K562 (cell line): ENCODE measurements around the gene PSMA7. TPM values are rescaled to one million over a fixed set of nuclear protein-coding genes. Genes with fewer than 3 reads are reported as not detected.

Source experiments
- BCOR ChIP-seq: fragments of 450-650 bp; IDR thresholded peaks from 2 replicates; pipeline ENCODE4 v1.6.1; 2016
- CHD1 ChIP-seq: fragments of 200-600 bp; sonication (generic); IDR thresholded peaks from one replicate; pipeline ENCODE4 v1.6.1; 2012; ENCODE audit warnings: mild to moderate bottlenecking, moderate library complexity, low read length, inconsistent platforms
- CHD2 ChIP-seq: IDR thresholded peaks from 2 replicates; pipeline ENCODE4 v1.6.1; 2011; ENCODE audit warnings: low read depth, low read length
- EP400 ChIP-seq: fragments of 450-650 bp; IDR thresholded peaks from 2 replicates; pipeline ENCODE4 v1.6.1; 2017; ENCODE audit warnings: antibody characterized with exemption, mild to moderate bottlenecking, moderate library complexity
- EZH2 ChIP-seq: IDR thresholded peaks from 2 replicates; pipeline ENCODE4 v1.6.1; 2012; ENCODE audit warnings: low read depth, mild to moderate bottlenecking, inconsistent platforms, low read length, borderline replicate concordance
- ZBTB17 ChIP-seq: fragments of 450-650 bp; formaldehyde crosslinking; IDR thresholded peaks from 2 replicates; pipeline ENCODE4 v1.4.0; 2020; ENCODE audit warnings: mild to moderate bottlenecking
- ZNF134 ChIP-seq: fragments of 250-450 bp; sonication (Bioruptor Pico); conservative IDR thresholded peaks from 2 replicates; pipeline ENCODE4 v1.4.0; 2020
- ZNF212 ChIP-seq: fragments of 450-650 bp; formaldehyde crosslinking; IDR thresholded peaks from 2 replicates; pipeline ENCODE4 v1.4.0; 2020; ENCODE audit warnings: mild to moderate bottlenecking
- ZNF583 ChIP-seq: fragments of 250-450 bp; sonication (Bioruptor Pico); IDR thresholded peaks from 2 replicates; pipeline ENCODE4 v1.4.0; 2020
- polyA plus RNA-seq, 8 experiments: library from polyadenylated mRNA; depleted of rRNA in 4 of 8; stranded (reverse) in 5 of 8; unstranded in 3 of 8; fragments of >200 nt; fragmentation: Nextera tagmentation in 2 of 8; fragmentation: Illumina TruSeq in 1 of 8; extraction: Ambion mirVana in 2 of 8; extraction: Trizol in 1 of 8; gene quantifications; 2 replicates each; pipeline versions ENCODE4 v1.2.1 to v1.2.3, GENCODE V29; 2011 to 2014; ENCODE audit warnings: inconsistent platforms in 1 of 8, missing spikeins in 1 of 8
- total RNA-seq, 7 experiments: library from RNA; depleted of rRNA in 6 of 7; stranded (reverse); fragments of >200 nt in 6 of 7; fragmentation: Illumina TruSeq in 2 of 7; extraction: Trizol in 2 of 7; gene quantifications; 2 replicates each; pipeline versions ENCODE4 v1.2.1 to v1.2.3, GENCODE V29; 2011 to 2021; ENCODE audit warnings: low replicate concordance in 1 of 7
- TF ChIP-seq, protein P1 (sequence below): fragments of 450-650 bp; IDR thresholded peaks from 2 replicates; pipeline ENCODE4 v1.6.1; 2016; ENCODE audit warnings: low read depth
- TF ChIP-seq, protein P2 (sequence below), 2 experiments: fragments of 450-650 bp; IDR thresholded peaks; 2 replicates each; pipeline ENCODE4 v1.6.1; 2018; ENCODE audit warnings: mild to moderate bottlenecking in 2 of 2, low read depth in 1 of 2; ENCODE audit not compliant: partially characterized antibody in 2 of 2
- TF ChIP-seq, protein P3 (sequence below): fragments of 250-450 bp; sonication (Bioruptor Pico); IDR thresholded peaks from 2 replicates; pipeline ENCODE4 v1.8.0; 2022; ENCODE audit warnings: inconsistent platforms, mild to moderate bottlenecking, moderate library complexity, borderline replicate concordance
- TF ChIP-seq, protein P4 (sequence below): fragments of 450-650 bp; formaldehyde crosslinking; IDR thresholded peaks from 2 replicates; pipeline ENCODE4 v1.4.0; 2020; ENCODE audit warnings: mild to moderate bottlenecking, moderate library complexity

Gene PSMA7
- total and polyA plus RNA-seq, 9 of the 15 experiments (the other 6 are each of a cell fraction or from before 2014, with no cell fraction given): 257 to 510 (median 393) TPM

DNA sequence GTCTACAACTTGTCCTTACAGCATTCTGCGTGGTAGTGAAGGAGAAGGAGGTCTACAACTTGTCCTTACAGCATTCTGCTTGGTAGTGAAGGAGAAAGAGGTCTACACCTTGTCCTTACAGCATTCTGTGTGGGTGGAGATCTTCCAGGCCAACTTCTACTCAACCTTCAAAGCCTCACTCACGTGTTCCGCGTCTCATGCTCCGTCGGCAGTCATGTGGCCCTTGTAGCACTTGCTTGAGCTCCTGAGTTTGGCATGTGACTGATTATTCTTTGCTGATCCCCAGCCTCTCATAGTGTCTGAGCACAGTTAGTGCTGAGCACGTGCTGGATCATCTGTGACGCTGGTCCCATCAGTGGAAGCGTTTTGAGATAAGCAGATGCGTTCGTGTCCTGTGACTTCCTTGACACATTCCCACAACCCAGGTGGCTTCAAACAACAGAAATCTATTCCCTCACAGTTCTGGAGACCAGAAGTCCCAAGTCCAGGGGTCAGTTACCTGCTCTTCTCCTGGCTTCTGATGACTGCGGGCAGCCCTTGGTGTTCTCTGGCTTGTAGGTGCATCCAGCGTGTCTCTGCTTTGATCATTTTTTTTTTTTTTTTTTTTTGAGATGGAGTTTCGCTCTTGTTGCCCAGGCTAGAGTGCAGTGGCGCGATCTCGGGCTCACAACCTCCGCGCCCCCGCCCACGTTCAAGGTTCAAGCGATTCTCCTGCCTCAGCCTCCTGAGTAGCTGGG lies 3.0 kb upstream of the PSMA7 start (continued):
- TF ChIP-seq, protein P1, sequence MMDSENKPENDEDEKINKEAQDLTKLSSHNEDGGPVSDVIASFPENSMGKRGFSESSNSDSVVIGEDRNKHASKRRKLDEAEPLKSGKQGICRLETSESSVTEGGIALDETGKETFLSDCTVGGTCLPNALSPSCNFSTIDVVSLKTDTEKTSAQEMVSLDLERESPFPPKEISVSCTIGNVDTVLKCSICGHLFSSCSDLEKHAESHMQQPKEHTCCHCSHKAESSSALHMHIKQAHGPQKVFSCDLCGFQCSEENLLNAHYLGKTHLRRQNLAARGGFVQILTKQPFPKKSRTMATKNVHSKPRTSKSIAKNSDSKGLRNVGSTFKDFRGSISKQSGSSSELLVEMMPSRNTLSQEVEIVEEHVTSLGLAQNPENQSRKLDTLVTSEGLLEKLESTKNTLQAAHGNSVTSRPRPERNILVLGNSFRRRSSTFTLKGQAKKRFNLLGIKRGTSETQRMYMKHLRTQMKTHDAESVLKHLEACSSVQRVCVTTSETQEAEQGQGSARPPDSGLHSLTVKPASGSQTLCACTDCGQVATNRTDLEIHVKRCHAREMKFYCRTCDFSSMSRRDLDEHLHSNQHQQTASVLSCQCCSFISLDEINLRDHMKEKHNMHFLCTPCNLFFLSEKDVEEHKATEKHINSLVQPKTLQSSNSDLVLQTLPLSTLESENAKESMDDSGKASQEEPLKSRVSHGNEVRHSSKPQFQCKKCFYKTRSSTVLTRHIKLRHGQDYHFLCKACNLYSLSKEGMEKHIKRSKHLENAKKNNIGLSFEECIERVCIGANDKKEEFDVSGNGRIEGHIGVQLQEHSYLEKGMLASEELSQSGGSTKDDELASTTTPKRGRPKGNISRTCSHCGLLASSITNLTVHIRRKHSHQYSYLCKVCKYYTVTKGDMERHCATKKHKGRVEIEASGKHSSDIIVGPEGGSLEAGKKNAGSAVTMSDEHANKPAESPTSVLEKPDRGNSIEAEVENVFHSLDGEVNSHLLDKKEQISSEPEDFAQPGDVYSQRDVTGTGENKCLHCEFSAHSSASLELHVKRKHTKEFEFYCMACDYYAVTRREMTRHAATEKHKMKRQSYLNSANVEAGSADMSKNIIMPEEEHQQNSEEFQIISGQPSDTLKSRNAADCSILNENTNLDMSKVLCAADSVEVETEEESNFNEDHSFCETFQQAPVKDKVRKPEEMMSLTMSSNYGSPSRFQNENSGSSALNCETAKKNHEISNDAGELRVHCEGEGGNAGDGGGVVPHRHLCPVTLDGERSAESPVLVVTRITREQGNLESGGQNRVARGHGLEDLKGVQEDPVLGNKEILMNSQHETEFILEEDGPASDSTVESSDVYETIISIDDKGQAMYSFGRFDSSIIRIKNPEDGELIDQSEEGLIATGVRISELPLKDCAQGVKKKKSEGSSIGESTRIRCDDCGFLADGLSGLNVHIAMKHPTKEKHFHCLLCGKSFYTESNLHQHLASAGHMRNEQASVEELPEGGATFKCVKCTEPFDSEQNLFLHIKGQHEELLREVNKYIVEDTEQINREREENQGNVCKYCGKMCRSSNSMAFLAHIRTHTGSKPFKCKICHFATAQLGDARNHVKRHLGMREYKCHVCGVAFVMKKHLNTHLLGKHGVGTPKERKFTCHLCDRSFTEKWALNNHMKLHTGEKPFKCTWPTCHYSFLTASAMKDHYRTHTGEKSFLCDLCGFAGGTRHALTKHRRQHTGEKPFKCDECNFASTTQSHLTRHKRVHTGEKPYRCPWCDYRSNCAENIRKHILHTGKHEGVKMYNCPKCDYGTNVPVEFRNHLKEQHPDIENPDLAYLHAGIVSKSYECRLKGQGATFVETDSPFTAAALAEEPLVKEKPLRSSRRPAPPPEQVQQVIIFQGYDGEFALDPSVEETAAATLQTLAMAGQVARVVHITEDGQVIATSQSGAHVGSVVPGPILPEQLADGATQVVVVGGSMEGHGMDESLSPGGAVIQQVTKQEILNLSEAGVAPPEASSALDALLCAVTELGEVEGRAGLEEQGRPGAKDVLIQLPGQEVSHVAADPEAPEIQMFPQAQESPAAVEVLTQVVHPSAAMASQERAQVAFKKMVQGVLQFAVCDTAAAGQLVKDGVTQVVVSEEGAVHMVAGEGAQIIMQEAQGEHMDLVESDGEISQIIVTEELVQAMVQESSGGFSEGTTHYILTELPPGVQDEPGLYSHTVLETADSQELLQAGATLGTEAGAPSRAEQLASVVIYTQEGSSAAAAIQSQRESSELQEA: no peak
- TF ChIP-seq ZNF212 (CRISPR knock-in tag) (no peak), ZNF134 (peak; percentile 37; the same call in 1 of the 2 replicates), CHD1 (no peak), EP400 (no peak; the same call in 1 of the 2 replicates), ZBTB17 (0 out of 2 replicates have a peak, but pooled peaks have one; percentile 46), ZNF583 (CRISPR knock-in tag) (peak; percentile 73), CHD2 (no peak), BCOR (peak; percentile 75), EZH2 (no peak)
- TF ChIP-seq, protein P2, sequence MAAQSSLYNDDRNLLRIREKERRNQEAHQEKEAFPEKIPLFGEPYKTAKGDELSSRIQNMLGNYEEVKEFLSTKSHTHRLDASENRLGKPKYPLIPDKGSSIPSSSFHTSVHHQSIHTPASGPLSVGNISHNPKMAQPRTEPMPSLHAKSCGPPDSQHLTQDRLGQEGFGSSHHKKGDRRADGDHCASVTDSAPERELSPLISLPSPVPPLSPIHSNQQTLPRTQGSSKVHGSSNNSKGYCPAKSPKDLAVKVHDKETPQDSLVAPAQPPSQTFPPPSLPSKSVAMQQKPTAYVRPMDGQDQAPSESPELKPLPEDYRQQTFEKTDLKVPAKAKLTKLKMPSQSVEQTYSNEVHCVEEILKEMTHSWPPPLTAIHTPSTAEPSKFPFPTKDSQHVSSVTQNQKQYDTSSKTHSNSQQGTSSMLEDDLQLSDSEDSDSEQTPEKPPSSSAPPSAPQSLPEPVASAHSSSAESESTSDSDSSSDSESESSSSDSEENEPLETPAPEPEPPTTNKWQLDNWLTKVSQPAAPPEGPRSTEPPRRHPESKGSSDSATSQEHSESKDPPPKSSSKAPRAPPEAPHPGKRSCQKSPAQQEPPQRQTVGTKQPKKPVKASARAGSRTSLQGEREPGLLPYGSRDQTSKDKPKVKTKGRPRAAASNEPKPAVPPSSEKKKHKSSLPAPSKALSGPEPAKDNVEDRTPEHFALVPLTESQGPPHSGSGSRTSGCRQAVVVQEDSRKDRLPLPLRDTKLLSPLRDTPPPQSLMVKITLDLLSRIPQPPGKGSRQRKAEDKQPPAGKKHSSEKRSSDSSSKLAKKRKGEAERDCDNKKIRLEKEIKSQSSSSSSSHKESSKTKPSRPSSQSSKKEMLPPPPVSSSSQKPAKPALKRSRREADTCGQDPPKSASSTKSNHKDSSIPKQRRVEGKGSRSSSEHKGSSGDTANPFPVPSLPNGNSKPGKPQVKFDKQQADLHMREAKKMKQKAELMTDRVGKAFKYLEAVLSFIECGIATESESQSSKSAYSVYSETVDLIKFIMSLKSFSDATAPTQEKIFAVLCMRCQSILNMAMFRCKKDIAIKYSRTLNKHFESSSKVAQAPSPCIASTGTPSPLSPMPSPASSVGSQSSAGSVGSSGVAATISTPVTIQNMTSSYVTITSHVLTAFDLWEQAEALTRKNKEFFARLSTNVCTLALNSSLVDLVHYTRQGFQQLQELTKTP (IDR thresholded peaks at IDR 0.05; ENCODE audit: low read depth in 1 of 2, partially characterized antibody in 2 of 2): peak in 1 of 2 experiments; percentile 74
- TF ChIP-seq, protein P3, sequence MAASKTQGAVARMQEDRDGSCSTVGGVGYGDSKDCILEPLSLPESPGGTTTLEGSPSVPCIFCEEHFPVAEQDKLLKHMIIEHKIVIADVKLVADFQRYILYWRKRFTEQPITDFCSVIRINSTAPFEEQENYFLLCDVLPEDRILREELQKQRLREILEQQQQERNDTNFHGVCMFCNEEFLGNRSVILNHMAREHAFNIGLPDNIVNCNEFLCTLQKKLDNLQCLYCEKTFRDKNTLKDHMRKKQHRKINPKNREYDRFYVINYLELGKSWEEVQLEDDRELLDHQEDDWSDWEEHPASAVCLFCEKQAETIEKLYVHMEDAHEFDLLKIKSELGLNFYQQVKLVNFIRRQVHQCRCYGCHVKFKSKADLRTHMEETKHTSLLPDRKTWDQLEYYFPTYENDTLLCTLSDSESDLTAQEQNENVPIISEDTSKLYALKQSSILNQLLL (CRISPR knock-in tag): no peak
- TF ChIP-seq, protein P4, sequence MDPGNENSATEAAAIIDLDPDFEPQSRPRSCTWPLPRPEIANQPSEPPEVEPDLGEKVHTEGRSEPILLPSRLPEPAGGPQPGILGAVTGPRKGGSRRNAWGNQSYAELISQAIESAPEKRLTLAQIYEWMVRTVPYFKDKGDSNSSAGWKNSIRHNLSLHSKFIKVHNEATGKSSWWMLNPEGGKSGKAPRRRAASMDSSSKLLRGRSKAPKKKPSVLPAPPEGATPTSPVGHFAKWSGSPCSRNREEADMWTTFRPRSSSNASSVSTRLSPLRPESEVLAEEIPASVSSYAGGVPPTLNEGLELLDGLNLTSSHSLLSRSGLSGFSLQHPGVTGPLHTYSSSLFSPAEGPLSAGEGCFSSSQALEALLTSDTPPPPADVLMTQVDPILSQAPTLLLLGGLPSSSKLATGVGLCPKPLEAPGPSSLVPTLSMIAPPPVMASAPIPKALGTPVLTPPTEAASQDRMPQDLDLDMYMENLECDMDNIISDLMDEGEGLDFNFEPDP: no peak
